NB4 (cell line): Measurements from ENCODE around the gene GATAD2B.

Experiments used
- DNase-seq: peaks from one replicate; pipeline ENCODE4 v3.0.0; 2010; ENCODE audit warnings: low read depth
- H3K4me3 ChIP-seq: one replicate; pipeline ENCODE4 v1.5.1; 2011; ENCODE audit warnings: mild to moderate bottlenecking, low read depth, low read length, moderate library complexity
- MYC ChIP-seq: IDR thresholded peaks from 2 replicates; pipeline ENCODE4 v1.6.1; 2011; ENCODE audit warnings: low read depth, low read length
- POLR2A ChIP-seq: IDR thresholded peaks from 2 replicates; pipeline ENCODE4 v1.6.1; 2011; ENCODE audit warnings: mild to moderate bottlenecking; ENCODE audit not compliant: insufficient read length; ENCODE audit errors: extremely low read depth
- TF ChIP-seq, protein P1 (sequence below): IDR thresholded peaks from one replicate; pipeline ENCODE4 v1.5.1; 2012; ENCODE audit warnings: low read depth, low read length
- TF ChIP-seq, protein P2 (sequence below): IDR thresholded peaks from 2 replicates; pipeline ENCODE4 v1.6.1; 2011; ENCODE audit warnings: low read depth, low read length

GATAD2B gene

DNA sequence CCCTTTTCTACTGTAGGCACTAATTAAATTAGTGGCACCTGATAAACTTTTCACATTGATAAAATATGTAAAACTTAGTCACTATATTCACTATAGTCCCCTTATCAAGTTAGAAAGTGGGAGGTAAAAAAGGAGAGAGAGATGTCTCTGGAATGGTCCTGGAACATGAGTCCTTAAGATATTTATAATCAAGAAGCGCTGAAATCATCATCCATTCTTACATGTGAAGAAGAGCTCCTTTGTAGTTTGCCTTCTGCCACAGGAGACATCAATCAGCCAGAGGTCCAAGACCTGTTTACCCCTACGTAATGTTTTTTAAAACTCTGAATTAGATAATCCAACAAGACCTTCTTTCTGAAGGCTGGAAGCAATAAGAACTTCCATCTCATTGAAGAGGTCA is 65.3 kb downstream of the GATAD2B start:
- DNase-seq, result no peak
- TF ChIP-seq, protein P1, sequence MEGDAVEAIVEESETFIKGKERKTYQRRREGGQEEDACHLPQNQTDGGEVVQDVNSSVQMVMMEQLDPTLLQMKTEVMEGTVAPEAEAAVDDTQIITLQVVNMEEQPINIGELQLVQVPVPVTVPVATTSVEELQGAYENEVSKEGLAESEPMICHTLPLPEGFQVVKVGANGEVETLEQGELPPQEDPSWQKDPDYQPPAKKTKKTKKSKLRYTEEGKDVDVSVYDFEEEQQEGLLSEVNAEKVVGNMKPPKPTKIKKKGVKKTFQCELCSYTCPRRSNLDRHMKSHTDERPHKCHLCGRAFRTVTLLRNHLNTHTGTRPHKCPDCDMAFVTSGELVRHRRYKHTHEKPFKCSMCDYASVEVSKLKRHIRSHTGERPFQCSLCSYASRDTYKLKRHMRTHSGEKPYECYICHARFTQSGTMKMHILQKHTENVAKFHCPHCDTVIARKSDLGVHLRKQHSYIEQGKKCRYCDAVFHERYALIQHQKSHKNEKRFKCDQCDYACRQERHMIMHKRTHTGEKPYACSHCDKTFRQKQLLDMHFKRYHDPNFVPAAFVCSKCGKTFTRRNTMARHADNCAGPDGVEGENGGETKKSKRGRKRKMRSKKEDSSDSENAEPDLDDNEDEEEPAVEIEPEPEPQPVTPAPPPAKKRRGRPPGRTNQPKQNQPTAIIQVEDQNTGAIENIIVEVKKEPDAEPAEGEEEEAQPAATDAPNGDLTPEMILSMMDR, result no peak
- TF ChIP-seq POLR2A, result no peak
- no peak for TF ChIP-seq MYC
- TF ChIP-seq, protein P2, sequence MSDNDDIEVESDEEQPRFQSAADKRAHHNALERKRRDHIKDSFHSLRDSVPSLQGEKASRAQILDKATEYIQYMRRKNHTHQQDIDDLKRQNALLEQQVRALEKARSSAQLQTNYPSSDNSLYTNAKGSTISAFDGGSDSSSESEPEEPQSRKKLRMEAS, result no peak
- no peak overlapping the region for H3K4me3 ChIP-seq

DNA sequence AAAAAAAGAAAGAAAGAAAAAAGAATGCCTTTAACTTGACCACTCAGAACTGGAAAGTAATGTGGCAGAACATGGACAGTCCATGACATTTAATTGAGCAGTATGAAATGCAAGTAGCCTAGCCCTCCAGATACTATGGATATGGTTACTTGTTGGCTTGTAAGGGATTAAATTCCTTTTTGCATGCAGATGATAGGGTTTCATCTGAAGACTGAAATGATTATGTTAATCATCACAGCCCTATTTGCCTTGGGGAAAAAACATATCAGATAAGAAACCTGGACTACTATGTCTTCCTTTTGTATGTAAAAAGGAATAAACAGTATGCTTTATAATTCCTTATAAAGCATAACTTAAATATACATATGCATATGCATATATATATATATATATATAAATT is 66.0 kb downstream of the GATAD2B start:
- TF ChIP-seq, protein P1, result no peak
- TF ChIP-seq MYC (no peak), POLR2A (no peak)
- TF ChIP-seq, protein P2, result no peak
- no peak overlapping the region for H3K4me3 ChIP-seq
- no peak for DNase-seq

DNA sequence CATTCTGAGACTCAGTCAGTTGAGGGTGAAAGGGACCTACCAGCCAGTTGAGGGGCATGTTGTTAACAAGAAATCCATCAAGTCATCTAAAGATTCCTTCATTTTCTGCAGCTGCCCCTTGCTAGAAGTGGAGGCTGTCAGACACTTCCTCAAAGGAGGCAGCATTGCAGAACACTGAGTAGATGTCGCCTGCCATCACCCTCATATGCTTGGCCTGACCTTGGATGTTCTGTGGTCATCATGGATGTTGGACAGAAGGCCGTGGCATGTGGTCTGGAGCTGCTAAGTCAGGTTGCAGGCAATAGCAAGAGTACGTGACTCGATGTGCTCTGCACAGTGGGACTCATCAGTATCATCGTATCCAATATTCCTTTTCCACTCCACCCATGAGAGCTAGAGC is 70.6 kb downstream of the GATAD2B start:
- no peak overlapping the region for H3K4me3 ChIP-seq
- TF ChIP-seq, protein P2, result no peak
- TF ChIP-seq, protein P1, result no peak
- TF ChIP-seq POLR2A (no peak), MYC (no peak)

DNA sequence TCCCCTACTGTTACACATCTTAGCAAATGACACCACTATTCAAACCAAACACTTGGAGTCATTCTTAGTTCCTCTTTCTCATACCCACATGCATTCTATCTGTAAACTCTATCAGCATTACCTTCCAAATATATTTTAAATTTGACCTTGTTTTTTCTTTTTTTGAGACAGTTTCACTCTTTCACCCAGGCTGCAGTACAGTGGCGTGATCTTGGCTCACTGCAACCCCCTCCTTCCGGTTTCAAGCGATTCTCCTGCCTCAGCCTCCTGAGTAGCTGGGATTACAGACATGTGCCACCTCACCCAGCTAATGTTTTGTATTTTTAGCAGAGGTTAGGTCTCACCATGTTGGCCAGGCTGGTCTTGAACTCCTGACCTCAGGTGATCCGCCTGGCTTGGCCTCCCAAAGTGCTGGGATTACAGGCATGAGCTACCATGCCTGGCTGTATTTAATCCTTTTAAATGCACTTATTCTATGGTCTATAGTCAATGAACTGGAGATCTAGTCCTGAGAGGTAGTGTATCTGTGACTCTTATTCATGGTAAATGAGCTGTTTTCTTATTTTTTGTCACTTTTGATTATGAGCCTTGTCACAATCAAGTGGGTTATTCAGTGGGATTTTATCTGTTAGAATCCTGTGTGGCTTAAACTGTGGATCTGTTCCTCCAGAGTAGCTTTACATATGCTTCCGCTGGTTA is 73.1 kb downstream of the GATAD2B start:
- peak; percentile 59 for DNase-seq
- TF ChIP-seq, protein P2, result no peak
- TF ChIP-seq POLR2A, result no peak
- TF ChIP-seq MYC, result 0 out of 2 replicates have a peak, but pooled peaks have one; percentile 12
- TF ChIP-seq, protein P1, result no peak

More for the DNA sequence above, 70.6 kb downstream of the GATAD2B start:
- peak; percentile 22 for DNase-seq

DNA sequence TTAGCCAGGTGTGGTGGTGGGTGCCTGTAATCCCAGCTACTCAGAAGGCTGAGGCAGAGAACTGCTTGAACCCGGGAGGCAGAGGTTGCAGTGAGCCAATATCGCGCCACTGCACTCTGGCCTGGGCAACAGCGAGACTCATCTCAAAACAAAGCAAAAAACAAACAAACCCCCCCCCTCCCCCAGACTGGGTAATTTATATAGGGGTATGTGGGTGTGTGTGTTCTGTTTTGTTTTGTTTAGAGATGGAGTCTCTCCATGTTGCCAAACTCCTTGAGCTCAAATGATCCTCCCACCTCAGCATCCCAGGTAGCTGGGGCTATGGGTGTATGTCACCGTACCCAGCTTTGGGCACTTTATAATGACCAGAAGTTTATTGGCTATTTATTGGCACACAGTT is 74.0 kb downstream of the GATAD2B start:
- TF ChIP-seq POLR2A (no peak), MYC (no peak)
- TF ChIP-seq, protein P2, result no peak
- TF ChIP-seq, protein P1, result no peak
- H3K4me3 ChIP-seq, result no peak overlapping the region
- no peak for DNase-seq

More for the DNA sequence above, 73.1 kb downstream of the GATAD2B start:
- H3K4me3 ChIP-seq, result no peak overlapping the region
